Ovary (tissue), 3 donors: ENCODE data around the gene CCNE1.

Experiments
- CTCF ChIP-seq, 3 donors: fragments of 450-650 bp in 2 of 3; fragments of 200-600 bp in 1 of 3; IDR thresholded peaks; one replicate each; pipeline versions ENCODE4 v1.5.1 to v1.8.0; 2016 to 2022; ENCODE audit warnings: antibody characterized with exemption in 3 of 3, mild to moderate bottlenecking in 1 of 3
- EP300 ChIP-seq: sonication (generic); formaldehyde crosslinking; IDR thresholded peaks from one replicate; pipeline ENCODE4 v1.6.1; 2017; ENCODE audit warnings: antibody characterized with exemption
- POLR2A ChIP-seq: fragments of 450-650 bp; IDR thresholded peaks from one replicate; pipeline ENCODE4 v1.6.1; 2017; ENCODE audit warnings: antibody characterized with exemption, mild to moderate bottlenecking, moderate library complexity
- donor health status: DM: no; HTN: no; CAD: no.

GRCh38 chr19:29781386-29782259 is 30.2 kb upstream of the CCNE1 start:
- no peak for TF ChIP-seq CTCF (IDR thresholded peaks at IDR 0.05)
- no peak for TF ChIP-seq POLR2A
- no peak for TF ChIP-seq EP300
